Dedifferentiated amniotic fluid mesenchymal stem cell (primary cell): ENCODE results near the gene MTHFD2L.
"Not testable (repeated sequence)": the region's sequence is repeated elsewhere in the genome, so short reads cannot be mapped to it uniquely, and the experiment has no call there.

Source experiments
- DNase-seq: peaks from one replicate; pipeline ENCODE4 v3.0.0-alpha.2; 2016; ENCODE audit errors: extremely low spot score

The MTHFD2L gene

DNA sequence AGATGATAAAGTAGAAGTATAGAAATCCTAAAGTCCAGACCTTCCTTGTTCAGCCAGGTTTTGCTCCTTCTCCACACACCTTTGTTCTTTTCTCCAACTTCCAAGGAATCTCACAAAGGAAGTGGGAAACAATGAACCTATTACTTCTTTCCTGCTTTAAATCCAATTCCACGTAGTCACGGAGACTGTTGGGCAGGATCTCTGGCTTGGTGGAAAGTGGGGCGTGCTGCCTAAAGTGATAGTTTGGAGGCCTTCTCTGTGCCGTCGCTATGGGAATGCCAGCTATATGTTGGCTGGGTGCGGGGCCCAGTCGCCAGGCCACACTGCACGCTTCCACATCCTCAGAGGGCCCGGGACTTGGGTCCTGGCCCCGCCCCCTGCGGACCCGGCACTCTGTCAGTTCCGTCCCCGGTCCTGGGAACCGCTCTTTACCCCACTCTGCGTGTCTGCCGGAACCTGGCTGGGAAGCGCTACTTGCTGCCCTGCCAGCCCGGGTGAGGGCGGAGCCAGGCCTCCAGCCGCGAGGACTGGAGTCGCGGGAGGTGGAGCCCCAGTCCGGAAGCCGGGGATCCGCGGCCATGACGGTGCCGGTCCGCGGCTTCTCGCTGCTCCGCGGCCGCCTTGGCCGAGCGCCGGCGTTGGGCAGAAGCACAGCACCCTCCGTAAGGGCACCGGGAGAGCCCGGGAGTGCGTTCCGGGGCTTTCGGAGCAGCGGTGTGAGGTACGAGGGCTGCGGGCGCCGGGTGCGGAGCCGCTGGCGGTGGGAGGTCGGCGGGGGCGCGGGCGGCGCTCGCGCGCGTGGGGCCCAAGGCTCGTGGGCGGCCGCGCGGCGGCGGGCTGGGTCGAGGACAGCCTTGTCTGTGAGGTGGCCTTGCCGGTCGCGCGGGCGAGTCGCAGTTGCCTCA, at the start of gene MTHFD2L:
Gene MTHFD2L, plus strand, starts transcription at position 558 of the 905 bp plus-strand sequence. Its CDS starts 21 bp downstream, at position 579.
- peak; percentile 94 for DNase-seq

- no peak for DNase-seq
These were observed 49.3 kb upstream of the MTHFD2L start for GRCh38 chr4:74108457-74109115.

DNA sequence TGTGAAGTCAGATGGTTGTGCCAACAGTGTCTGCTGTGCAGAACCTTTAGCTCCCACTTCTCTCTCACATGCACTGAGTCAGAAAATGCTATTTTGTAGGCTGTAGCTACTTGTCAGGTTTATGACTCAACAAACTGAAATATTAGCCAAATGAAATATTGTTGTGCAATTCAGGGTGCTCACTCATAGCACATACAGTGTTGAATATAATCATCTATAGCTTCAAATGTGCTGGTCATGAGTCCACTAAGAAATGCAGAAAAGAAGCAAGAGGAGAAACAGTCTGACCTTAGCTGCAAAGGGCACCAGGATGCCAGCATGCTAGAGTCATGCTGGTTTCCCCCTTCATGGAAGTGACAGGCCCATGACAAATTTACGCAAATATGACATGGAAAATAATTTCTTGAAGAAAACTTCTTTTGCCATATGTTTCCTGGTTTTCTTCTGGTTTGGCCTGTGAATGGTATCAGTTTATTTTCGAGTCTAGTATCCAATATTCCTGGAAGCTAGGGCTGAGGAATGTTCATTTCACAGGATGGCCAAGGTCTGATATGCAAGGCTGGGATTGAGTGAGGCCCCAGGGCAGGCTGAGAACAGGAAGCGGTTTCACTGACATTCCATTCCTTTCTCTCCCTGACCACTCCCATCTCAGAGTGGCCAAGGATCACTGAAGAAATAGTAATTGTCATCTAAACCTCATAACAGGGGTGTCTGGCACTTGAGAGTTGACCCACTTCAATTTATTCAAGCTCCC, 48.6 kb upstream of the MTHFD2L start:
- peak; percentile 97 for DNase-seq

DNA sequence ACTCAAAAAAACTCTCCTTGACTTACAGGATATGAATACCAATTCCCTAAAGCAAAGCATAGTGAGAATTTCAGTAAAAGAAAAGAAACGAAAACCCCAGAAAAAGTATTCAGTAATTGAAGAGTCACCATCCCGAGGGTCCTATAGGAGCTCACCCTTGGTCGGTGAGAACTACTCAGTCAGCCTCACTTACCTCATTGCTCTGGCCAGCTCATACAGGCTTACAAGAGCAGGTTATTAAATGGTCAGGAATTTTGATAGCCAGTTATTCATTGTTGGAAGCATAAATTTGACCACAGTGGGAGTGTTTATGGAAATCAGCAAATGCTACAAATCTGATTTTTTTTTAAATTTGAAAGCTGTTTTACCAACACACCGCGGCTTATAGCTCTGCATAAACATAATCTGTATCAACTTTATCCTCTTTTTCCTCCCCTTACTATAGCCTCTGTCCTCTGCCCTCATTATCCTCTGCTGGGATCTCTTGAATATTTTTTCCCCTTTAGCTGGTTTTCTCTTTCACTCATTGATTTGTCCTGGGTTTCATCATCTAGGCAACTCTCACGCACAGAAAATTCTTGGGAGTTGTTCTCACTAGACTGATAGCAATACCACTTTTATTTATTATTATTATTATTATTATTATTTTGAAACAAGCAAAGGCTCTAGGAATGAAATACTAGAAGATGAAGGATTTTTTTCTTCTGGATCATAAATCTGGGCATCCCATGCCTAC, 47.9 kb upstream of the MTHFD2L start:
- DNase-seq = peak; percentile 72

DNA sequence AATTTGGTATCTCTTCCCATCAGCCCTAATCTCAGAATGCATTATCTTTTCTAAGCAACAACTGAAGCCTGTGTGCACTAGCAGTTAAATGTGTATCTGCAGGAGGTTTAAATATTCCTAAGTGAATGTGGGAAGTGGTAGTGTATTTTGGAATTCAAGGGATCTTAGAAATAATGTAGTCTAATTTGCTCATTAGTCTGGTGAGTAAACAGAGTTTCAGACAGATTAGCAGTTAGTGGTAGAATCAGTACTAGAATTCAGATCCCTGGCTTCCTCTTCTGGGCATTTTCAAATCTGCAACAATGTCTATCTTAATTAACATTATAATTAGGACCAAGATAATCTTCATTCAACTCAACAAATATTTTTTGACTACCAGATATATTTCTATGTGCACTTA, 47.2 kb upstream of the MTHFD2L start:
- DNase-seq = no peak

GRCh38 chr4:74111306-74111975, 46.5 kb upstream of the MTHFD2L start:
- no peak for DNase-seq

- no peak for DNase-seq
These were observed 45.9 kb upstream of the MTHFD2L start for GRCh38 chr4:74111990-74112389.

DNA sequence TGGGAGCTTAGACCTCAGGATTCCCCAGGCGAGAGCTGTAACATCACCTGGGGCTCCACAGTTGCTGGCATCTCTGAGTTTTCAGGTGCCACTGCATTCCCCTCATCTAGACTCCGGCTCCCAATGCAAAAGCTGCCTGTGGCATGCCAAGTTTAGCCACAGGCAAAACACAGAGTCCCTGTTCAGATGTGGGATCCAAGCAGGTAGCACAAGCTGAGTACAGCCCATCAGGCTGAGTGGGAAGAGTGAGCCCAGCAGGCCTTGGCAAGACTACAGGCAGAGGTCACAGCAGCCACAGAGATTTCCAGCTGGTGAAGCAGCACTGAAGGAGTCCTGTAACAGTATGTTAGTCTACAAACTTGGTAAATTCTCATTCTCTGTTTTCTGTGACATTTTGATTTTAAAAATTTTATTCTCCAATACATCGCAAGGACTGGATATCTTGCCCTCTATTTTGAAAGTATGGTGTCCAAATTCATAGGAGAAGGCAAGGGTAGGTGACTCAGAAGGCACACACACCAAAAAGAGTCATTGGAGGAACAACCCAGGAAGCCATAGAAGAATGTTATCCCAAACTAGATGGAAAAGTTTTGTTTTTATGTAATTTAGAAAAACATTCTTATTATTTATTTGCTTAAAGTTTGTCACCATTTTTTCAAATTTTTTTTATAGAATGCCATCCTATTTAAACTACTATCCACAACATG, 45.4 kb upstream of the MTHFD2L start:
- no peak for DNase-seq

DNA sequence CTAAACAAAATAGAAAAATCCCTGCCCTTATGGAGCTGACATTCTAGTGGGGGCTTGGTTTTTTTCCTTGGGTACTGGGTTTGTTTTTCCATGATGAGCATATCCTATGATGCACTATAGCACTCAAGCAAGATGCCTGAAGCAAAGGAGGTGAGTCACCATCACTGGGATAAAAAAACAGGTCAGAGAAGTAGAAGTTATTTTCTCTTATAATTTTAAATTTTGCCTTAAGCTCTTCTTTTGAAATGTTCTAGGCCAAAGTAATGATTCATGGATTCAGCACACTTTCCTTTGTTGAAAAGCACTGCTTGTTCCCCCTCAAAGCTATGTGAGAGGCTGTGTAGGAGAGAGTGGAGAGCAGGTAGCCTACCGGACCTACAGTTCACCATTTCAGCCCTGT, 43.7 kb upstream of the MTHFD2L start:
- peak; percentile 77 for DNase-seq

DNA sequence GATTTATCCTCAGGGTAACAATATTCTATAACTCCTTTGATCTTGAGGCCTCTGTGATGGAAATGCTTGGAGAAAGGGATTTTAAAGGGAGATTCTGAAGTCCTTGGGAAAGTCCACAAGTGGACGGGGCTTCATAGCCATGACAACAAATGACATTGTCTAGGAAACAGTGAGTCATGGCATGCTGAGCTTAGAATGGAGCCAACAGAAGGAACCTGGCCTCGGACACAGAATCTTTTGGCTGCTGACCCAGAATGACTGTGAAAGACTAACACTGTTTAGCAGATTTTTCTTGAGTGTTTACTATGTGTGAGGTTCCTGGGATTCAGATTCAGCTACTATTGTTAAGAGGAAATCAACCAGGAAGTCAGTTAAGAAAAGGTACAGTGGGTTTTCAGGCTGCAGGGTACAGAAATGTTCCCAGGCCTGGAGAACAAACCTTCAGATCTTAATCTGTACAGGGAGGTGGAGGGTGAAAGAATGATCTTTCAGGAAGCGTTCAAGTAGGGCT, 40.8 kb upstream of the MTHFD2L start:
- DNase-seq = peak; percentile 92

- no peak for DNase-seq
These were observed 39.1 kb upstream of the MTHFD2L start for GRCh38 chr4:74118600-74119338.

DNA sequence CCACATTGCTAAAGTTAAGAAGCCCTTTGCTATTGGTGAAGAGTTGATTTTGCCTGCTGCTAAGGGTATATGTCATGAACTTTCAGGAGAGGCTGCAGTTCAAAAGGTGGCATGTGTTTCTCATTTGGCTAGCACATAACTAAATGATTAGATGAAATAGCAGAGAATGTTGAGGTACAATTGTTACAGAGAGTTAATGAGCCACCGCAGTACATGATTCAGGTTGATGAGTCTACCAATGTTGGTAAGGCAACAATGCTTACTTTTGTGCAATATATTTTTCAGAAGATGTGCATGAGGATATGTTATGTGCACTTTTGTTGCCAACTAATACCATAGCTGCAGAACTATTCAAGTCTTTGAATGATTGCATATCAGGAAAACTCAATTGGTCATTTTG, 37.8 kb upstream of the MTHFD2L start:
- no peak for DNase-seq

- DNase-seq = no peak
These were observed 36.0 kb upstream of the MTHFD2L start for GRCh38 chr4:74121643-74122579.

DNA sequence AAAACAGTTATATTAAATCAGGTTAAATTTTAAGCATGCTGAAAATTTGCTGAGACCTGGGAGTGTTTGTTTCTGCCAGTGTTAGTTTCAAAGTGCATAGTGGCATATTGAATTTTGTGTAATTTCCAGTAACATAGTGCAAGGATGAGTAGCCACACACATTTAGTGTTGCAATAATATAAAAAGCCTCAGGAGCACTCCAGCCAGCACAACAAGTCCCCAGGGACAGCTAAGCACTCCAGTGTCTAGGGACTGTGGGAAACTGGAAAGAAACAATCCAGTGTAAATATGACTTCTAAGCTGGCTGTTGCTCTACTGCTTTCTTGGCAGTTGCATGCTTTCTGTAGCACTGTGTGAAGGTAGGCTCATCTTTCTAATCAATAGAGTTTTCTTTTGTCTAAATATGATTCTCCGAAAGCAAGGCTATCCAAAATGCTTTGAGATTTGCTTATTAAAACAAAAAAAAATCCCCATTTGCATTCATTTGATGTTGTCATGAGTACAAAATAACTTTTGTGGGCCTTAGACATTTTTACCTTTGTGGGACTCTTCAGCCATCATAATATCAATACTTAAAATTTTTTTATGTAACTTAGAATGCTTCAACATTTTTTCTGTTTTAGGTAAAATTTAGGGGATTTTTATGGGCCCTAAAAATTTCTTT, 34.7 kb upstream of the MTHFD2L start:
- DNase-seq = peak; percentile 53

DNA sequence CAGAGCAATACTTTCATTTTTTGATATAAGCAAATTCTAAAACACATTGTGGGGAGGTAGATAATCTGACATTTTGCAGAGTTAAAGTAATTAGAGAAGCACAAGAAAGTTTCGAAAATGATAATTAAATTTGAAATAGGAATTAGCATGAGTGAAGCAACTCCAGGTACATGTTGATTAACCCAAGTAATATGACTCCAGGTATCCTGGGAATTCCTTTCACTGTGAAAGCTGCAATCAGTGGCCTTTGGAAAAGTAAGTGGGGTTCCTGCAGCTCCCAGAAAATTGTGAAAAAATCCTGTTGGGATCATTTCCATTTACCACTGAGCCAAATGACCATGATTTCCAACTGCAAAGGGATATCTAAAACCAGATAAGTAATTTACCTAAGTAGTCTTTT, 32.9 kb upstream of the MTHFD2L start:
- DNase-seq = no peak

DNA sequence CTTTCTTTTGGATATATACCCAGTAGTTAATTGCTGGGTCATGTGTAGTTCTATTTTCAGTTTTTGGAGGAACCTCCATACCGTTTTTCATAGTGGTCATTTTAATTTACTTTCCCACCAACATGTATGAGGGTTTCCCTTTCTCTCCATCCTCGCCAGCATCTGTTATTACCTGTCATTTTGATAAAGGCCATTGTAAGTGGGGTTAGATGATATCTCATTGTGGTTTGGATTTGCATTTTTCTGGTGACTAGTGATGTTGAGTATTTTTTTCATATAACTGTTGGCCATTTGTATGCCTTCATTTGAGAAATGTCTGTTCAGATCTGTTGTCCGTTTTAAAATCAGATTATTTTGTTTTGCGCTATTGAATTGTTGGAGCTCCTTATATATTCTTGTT, 30.2 kb upstream of the MTHFD2L start:
- no peak for DNase-seq

DNA sequence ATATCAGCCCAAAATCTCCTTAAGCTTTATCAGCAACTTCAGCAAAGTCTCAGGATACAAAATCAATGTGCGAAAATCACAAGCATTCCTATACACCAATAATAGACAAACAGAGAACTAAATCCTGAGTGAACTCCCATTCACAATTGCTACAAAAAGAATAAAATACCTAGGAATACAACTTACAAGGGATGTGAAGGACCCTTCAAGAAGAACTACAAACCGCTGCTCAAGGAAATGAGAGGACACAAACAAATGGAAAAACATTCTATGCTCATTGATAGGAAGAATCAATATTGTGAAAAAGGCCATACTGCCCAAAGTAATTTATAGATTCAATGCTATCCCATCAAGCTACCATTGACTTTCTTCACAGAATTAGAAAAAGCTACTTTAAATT, 27.1 kb upstream of the MTHFD2L start:
- DNase-seq = not testable (repeated sequence)

DNA sequence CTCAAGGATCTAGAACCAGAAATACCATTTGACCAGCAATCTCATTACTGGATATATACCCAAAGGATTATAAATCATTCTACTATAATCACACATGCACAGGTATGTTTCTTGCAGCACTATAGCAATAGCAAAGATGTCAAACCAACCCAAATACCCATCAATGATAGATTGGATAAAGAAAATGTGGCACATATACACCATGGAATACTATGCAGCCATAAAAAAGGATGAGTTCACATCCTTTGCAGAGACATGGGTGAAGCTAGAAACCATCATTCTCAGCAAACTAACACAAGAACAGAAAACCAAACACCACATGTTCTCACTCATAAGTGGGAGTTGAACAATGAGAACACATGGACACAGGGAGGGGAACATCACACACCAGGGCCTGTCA, 25.7 kb upstream of the MTHFD2L start:
- not testable (repeated sequence) for DNase-seq
